GM21825 (cell line): ENCODE results near the gene IYD.
"Not testable (repeated sequence)": the region's sequence is repeated elsewhere in the genome, so short reads cannot be mapped to it uniquely, and the experiment has no call there.

Experiments
- ATAC-seq: cut with Tn5 transposase; IDR thresholded peaks from one replicate; pipeline ENCODE4 v1.9.1; 2021; ENCODE audit warnings: mild to moderate bottlenecking, moderate library complexity; ENCODE audit not compliant: unreplicated experiment

Gene IYD

DNA sequence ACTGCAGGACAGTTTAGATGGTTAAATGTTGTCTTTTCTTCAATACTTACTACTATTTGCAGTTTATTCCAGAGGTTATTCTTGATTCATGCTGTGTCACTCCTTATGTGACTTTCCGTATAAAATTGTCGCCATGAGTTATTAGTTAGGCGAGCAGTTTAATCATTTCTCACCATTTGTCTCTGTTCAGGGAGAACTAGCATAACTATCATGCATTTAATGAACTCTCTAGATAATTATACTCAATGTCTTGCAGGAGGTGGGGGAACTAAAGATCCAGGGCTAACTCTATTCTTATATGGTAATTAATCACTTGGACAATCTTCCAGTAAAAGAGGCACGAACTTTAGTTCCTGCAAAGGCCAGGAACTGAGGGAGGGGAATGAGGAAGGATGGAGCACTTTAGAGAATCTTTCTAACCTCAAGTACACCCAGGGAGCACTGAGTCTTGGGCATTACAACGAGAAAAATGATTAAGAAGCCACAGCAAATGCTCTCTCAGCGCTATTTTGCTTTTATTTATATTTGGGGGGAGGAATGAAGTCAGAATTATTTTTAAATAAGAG is 58.3 kb downstream of the IYD start:
- ATAC-seq = no peak

DNA sequence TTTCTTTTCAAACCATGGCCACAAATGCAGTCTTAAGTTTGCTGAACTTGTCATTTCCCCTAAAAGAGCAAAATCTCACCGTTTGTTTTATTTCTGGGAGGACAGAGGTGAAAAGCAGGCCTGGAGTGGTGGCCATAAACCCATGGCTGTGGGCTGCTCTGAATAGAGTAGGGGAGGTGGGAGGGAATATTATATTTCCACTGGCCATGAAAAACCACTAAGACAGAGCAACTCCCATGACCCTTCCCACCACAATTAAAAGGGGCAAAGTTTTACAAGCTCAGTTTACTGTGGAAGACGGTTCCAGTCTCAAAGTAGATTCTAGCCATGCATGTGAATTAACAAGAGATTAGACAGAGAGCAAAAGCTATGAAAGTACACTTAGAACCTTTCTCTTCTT is 59.0 kb downstream of the IYD start:
- no peak for ATAC-seq

DNA sequence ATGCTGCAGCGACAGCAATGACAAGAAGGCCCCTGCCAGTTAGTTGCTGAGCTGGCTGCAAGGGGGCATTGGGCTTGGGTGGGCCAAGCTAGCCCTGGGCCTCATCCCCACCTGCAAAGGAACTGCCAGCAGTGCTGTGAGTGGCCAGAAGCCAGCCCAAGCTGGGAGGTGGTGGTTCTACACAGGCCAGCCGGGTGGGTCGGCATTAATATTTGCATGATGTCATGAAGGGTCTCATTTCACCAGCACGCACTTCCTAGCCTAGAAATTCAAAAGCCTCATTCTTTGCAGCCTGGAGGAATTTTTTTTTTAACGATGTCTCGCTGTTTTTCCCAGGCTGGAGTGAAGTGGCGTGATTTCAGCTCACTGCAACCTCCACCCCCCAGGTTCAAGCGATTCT is 62.0 kb downstream of the IYD start:
- ATAC-seq = no peak

DNA sequence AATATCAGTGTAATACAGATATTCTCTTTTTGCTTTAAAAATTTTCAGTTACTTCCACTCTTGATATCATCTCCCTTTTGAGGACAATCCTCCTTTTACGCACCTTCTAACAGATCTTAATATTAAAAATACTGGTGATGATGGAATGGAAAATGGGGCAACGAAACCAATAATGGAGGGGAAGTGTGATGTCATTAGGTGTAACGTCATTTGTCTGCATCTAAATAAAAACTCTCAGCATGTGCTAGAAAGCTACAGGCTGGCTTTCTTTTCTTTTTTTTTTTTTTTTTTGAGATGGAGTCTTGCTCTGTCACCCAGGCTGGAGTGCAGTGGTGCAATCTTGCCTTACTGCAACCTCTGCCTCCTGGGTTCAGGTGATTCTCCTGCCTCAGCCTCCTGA is 66.5 kb downstream of the IYD start:
- no peak for ATAC-seq

DNA sequence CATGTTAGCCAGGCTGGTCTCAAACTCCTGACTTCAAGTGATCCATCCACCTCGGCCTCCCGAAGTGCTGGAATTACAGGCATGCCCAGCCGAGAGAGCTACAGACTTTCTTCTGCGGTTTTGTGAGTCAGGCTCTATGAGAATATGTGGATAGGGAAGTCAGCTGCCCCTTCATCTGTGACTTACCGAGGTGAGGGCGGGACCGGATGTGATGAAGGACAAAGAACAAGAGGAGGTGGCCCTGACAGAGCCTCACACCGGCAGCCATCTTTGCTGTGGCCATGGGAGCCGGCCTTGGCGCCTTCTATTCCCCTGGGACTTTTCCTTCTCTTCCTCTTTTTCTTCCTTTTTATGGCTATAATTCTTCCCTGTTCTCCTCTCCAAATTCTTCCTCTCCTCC is 67.0 kb downstream of the IYD start:
- ATAC-seq = no peak

- no peak for ATAC-seq
These were observed 70.6 kb downstream of the IYD start for GRCh38 chr6:150439373-150439772.

DNA sequence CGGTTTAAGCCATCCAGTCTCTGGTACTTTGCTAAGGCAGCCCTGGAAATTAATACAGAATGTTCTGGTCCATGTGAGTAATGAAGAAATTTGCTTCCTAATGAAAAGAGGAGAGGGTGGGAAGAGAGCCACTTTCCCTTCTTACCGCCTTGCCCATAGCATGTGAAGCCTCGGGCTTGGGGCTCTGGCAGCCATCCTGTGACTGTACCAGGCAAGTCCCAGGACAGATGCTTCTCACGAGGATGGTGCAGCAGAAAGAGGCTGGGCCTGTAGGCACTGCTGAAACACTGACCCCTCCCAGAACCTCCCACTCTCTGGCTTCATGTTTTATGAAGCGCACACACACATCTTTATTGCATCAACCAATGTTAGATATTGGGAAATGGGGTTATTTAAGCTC is 74.8 kb downstream of the IYD start:
- ATAC-seq = no peak

GRCh38 chr6:150444308-150444707 is 75.5 kb downstream of the IYD start:
- ATAC-seq = no peak

DNA sequence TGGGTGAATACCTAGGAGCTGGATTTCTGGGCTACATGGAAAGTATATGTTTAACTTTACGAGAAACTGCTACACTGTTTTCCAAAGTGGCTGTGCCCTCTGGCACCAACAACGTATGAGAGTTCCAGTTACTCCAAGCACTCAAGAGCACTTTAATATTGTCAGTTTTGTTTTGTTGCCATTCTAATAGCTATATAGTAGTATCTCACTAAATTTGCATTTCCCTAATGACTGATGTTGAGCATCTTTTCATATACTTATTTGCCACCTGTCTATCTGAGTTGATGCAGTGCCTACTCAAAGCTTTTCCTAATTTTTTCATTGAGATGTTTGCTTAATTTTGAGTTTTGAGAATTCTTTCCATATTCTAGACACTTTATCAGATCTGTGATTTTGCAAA is 76.7 kb downstream of the IYD start:
- no peak for ATAC-seq

DNA sequence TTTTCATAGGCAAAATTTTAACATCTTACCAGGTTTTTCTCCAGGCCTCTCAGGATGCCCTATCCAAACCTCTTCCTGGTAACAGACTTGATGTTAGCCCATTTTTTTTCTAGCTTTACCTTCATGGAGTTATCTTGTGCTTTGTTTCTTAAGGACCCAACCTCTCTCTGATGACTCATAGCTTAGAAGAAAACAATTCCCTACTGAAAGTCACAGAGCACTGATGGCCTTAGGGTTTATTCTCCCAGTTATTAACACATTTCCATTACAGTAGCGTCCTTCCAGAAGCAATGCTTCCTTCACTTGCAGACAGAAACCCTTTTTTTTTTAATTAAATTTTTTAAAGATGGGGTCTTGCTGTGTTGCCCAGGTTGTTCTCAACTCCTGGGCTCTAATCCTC is 79.4 kb downstream of the IYD start:
- ATAC-seq = no peak

GRCh38 chr6:150449055-150449454 is 80.2 kb downstream of the IYD start:
- not testable (repeated sequence) for ATAC-seq

DNA sequence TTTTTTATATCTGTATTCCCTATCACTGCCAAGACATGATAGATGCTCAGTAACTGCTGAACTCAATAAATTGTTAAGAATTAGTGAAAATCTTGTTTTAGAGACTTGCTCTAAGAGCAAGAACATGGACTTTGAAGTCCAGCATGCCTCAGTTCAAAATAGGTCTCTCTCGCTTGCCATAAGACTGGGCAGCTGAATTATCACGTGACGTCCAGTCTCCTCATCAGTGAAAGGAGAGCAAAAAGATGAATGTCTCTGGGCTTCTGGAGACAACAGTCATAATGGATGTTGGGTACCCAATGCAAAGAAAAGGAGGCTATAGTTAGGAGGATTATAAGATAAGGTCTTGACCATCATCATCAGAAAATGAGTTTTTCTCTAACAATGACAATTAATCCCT is 82.1 kb downstream of the IYD start:
- ATAC-seq = no peak

DNA sequence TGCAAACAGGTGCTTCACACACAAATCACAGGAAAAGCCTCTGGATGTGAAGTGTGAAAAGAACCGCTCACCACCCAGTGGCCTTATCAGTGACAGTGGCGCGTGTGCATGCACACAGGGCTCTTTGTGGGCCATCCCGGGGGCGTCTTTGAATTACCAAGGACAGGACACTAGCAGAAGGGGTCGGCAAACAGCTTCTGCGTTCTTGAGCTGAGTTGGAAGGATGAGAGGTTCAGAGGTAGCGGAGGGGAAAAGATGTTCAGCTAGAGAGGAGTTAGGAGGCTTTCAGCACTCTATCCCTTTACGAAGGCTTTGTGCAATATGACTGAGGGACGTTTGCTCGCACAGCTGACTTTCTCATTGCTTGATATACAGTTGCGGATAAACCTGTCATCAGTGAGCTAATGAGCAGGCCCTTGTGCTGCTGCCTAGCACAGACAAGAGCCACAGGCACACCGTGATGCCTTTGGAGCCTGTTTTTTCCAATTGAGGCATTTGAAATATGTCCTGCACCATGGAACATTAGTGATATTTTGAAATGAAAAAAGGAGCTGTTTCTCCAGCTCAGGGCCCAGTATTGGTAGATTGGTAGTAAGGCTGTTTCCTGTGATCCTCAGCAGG is 83.1 kb downstream of the IYD start:
- ATAC-seq = no peak

GRCh38 chr6:150452428-150453243 is 83.8 kb downstream of the IYD start:
- no peak for ATAC-seq

DNA sequence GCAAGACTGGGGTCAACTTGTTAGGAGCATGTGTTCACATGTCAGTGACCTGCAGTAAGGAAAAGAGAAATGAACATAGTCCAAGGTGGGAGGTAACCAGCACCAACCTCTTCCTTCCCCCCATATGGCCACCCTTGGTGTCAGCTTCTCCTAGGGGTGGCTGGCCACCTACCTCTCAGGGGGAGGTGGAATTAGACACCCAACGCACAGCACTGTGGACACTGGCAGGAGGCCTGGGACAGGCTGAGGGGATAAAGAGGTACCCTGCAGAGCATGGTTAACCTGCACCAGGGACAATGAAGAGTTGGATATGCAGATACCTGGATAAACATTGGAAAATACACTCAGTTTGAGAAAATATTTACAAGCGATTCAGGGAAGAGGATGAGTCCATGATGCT is 84.5 kb downstream of the IYD start:
- no peak for ATAC-seq
